K562 (cell line): Measurements from ENCODE around the gene APCDD1L. TPM values are rescaled to one million over a fixed set of nuclear protein-coding genes. Genes with fewer than 3 reads are reported as not detected.

Experiments
- ATAC-seq: fragments of 200-7000 bp; cut with Tn5 transposase; 3 replicates; pipeline ENCODE4 v1.9.1; 2020; ENCODE audit warnings: moderate library complexity
- BruUV-seq: library from RNA; stranded (reverse); fragments of 400-500 nt; replicated peaks from 2 replicates; lab custom pipeline; 2021; lab: Mats Ljungman, UMichigan
- CTCF ChIA-PET: fragments of 300-600 bp; formaldehyde crosslinking; extraction: SDS; loops from one replicate; lab custom pipeline; 2021; ENCODE audit warnings: low intra/inter-chr PET ratio; lab: Yijun Ruan, JAX
- POLR2A ChIA-PET: fragments of 300-600, 350-650 bp; sonication (Branson Sonifier 250); formaldehyde crosslinking; extraction: SDS; loops from one replicate; lab custom pipeline; 2021; ENCODE audit warnings: antibody characterized with exemption, inconsistent platforms; lab: Yijun Ruan, JAX
- DNase-seq, 4 experiments: peaks; one replicate each; pipeline versions ENCODE4 v3.0.0 to v3.0.0-alpha.2; 2011 to 2018; ENCODE audit warnings: low spot score in 3 of 4, mixed read lengths in 3 of 4; ENCODE audit errors: extremely low read depth in 1 of 4
- FAIRE-seq: peaks from 2 replicates; lab custom pipeline; 2011; peaks lifted over from hg19 to GRCh38; lab: Jason Lieb, UNC
- H2AFZ ChIP-seq: 2 replicates; pipeline ENCODE4 v1.6.0; 2011; ENCODE audit warnings: low read depth, low read length, control low read depth, inconsistent platforms
- H3K27ac ChIP-seq: fragments of 200-600 bp; 3 replicates; pipeline ENCODE4 v1.8.0; 2011; ENCODE audit warnings: low read depth, mild to moderate bottlenecking, control low read depth, inconsistent platforms, low read length, moderate library complexity, mixed read lengths; ENCODE audit errors: extremely low read depth
- H3K27me3 ChIP-seq, 2 experiments: fragments of 300-600 bp in 1 of 2; 2 replicates in 1 of 2; 3 replicates in 1 of 2; pipeline versions ENCODE4 v1.6.0 to v1.8.0; 2011; ENCODE audit warnings: inconsistent platforms in 2 of 2, low read length in 2 of 2, mild to moderate bottlenecking in 1 of 2, mixed read lengths in 1 of 2, moderate library complexity in 1 of 2; ENCODE audit not compliant: control insufficient read depth in 2 of 2, insufficient read depth in 2 of 2
- H3K36me3 ChIP-seq: fragments of 300-600 bp; 3 replicates; pipeline ENCODE4 v1.8.0; 2011; ENCODE audit warnings: mild to moderate bottlenecking, low read length, inconsistent platforms; ENCODE audit not compliant: control insufficient read depth, insufficient read depth
- H3K4me1 ChIP-seq, 2 experiments: fragments of 200-600 bp in 1 of 2; replicated peaks in 1 of 2; 2 replicates in 1 of 2; 3 replicates in 1 of 2; pipeline versions ENCODE4 v1.5.1 to v1.8.0; 2011; ENCODE audit warnings: inconsistent platforms in 2 of 2, low read length in 2 of 2, mild to moderate bottlenecking in 1 of 2, mixed read lengths in 1 of 2, moderate library complexity in 1 of 2; ENCODE audit not compliant: control insufficient read depth in 2 of 2, insufficient read depth in 2 of 2
- H3K4me2 ChIP-seq: 2 replicates; pipeline ENCODE4 v1.6.1; 2011; ENCODE audit warnings: low read length, control low read depth, inconsistent platforms, mixed read lengths; ENCODE audit not compliant: insufficient read depth
- H3K4me3 ChIP-seq: fragments of 200-600 bp; sonication (generic), shearing (Covaris generic); 2 replicates; pipeline ENCODE4 v1.5.1; 2016; ENCODE audit warnings: control low read depth, inconsistent platforms
- H3K79me2 ChIP-seq: fragments of 200-600 bp; 3 replicates; pipeline ENCODE4 v1.8.0; 2011; ENCODE audit warnings: low read length, inconsistent platforms; ENCODE audit not compliant: control insufficient read depth, insufficient read depth
- H3K9ac ChIP-seq, 2 experiments: 2 replicates each; pipeline versions ENCODE4 v1.6.0 to v1.6.1; 2011; ENCODE audit warnings: low read depth in 2 of 2, low read length in 2 of 2, control low read depth in 1 of 2, inconsistent platforms in 1 of 2, mild to moderate bottlenecking in 1 of 2, mixed read lengths in 1 of 2; ENCODE audit not compliant: insufficient read depth in 1 of 2
- H3K9me1 ChIP-seq: one replicate; pipeline ENCODE4 v1.6.0; 2011; ENCODE audit warnings: inconsistent platforms, mild to moderate bottlenecking, low read length, moderate library complexity; ENCODE audit not compliant: control insufficient read depth, insufficient read depth
- H3K9me3 ChIP-seq: replicated peaks from 2 replicates; pipeline ENCODE4 v1.5.1; 2011; ENCODE audit warnings: low read depth, low read length, inconsistent platforms; ENCODE audit not compliant: control insufficient read depth, insufficient read depth
- H4K20me1 ChIP-seq: replicated peaks from 2 replicates; pipeline ENCODE4 v1.6.1; 2011; ENCODE audit warnings: low read length, inconsistent platforms, mixed read lengths; ENCODE audit not compliant: control insufficient read depth, insufficient read depth
- HNRNPL ChIP-seq: fragments of 200-400 bp; formaldehyde crosslinking; IDR thresholded peaks from 2 replicates; pipeline ENCODE4 v1.6.1; 2017; ENCODE audit warnings: low read depth, mild to moderate bottlenecking, low read length
- KAT2B ChIP-seq: IDR thresholded peaks from one replicate; pipeline ENCODE4 v1.6.1; 2012; ENCODE audit warnings: low read depth, mild to moderate bottlenecking, control low read depth, inconsistent platforms, low read length, moderate library complexity
- MYC ChIP-seq, 2 experiments: fragments of 250-450 bp in 1 of 2; sonication (Bioruptor Pico) in 1 of 2; IDR thresholded peaks; 2 replicates each; pipeline versions ENCODE4 v1.5.1 to v1.6.1; 2012 to 2021; ENCODE audit warnings: low read depth in 2 of 2, borderline replicate concordance in 1 of 2, improper control_type of control experiment in 1 of 2, low read length in 1 of 2, mild to moderate bottlenecking in 1 of 2, moderate library complexity in 1 of 2
- POLR2AphosphoS5 ChIP-seq: IDR thresholded peaks from 2 replicates; pipeline ENCODE4 v1.6.1; 2011; ENCODE audit warnings: mild to moderate bottlenecking, low read depth, low read length, moderate library complexity; ENCODE audit not compliant: control insufficient read depth, insufficient read depth
- RFX1 ChIP-seq: fragments of 450-650 bp; IDR thresholded peaks from 2 replicates; pipeline ENCODE4 v1.6.1; 2016; ENCODE audit warnings: mild to moderate bottlenecking, moderate library complexity
- SIN3A ChIP-seq, 2 experiments: fragments of 150-350 bp in 1 of 2; IDR thresholded peaks; 2 replicates each; pipeline ENCODE4 v1.6.1; 2011 to 2016; ENCODE audit warnings: borderline replicate concordance in 2 of 2, low read depth in 2 of 2, low read length in 2 of 2, mild to moderate bottlenecking in 2 of 2, moderate library complexity in 2 of 2; ENCODE audit not compliant: control insufficient read depth in 1 of 2
- SMAD1 ChIP-seq: fragments of 150-350 bp; IDR thresholded peaks from 2 replicates; pipeline ENCODE4 v1.6.1; 2014; ENCODE audit warnings: low read length, low read depth; ENCODE audit not compliant: partially characterized antibody
- SMARCE1 ChIP-seq: fragments of 450-650 bp; IDR thresholded peaks from 2 replicates; pipeline ENCODE4 v1.7.1; 2016; ENCODE audit warnings: mild to moderate bottlenecking
- TCF7 ChIP-seq: sonication (generic); IDR thresholded peaks from 2 replicates; pipeline ENCODE4 v1.6.1; 2016; ENCODE audit warnings: antibody characterized with exemption, borderline replicate concordance
- TSC22D4 ChIP-seq: fragments of 450-650 bp; IDR thresholded peaks from 2 replicates; pipeline ENCODE4 v1.6.1; 2016; ENCODE audit warnings: missing genetic modification characterization, missing biosample characterization, control low read depth
- XRCC3 ChIP-seq: fragments of 450-650 bp; IDR thresholded peaks from 2 replicates; pipeline ENCODE4 v1.6.1; 2017; ENCODE audit warnings: mild to moderate bottlenecking, moderate library complexity
- ZNF124 ChIP-seq: sonication (generic); formaldehyde crosslinking; IDR thresholded peaks from 2 replicates; pipeline ENCODE4 v1.8.1; 2022; ENCODE audit warnings: missing genetic modification reagents
- ZNF280A ChIP-seq: fragments of 450-650 bp; IDR thresholded peaks from 2 replicates; pipeline ENCODE4 v1.6.1; 2018; ENCODE audit warnings: mild to moderate bottlenecking, low read depth; ENCODE audit not compliant: partially characterized antibody
- ZNF561 ChIP-seq: fragments of 450-650 bp; formaldehyde crosslinking; conservative IDR thresholded peaks from 2 replicates; pipeline ENCODE4 v1.4.0; 2020; ENCODE audit warnings: mild to moderate bottlenecking, moderate library complexity
- ZNF696 ChIP-seq: fragments of 250-450 bp; sonication (Bioruptor Pico); conservative IDR thresholded peaks from 2 replicates; pipeline ENCODE4 v1.4.0; 2020; ENCODE audit warnings: mild to moderate bottlenecking, moderate library complexity
- ZNF699 ChIP-seq: fragments of 250-450 bp; sonication (Bioruptor Pico); IDR thresholded peaks from 2 replicates; pipeline ENCODE4 v1.8.0; 2021; ENCODE audit warnings: mild to moderate bottlenecking, moderate library complexity; ENCODE audit not compliant: insufficient replicate concordance
- WGBS: fragments of 100-300 bp; shearing (Covaris generic); methylation state at CpG from one replicate; pipeline ENCODE4 v1.1.6; 2016; ENCODE audit warnings: low coverage, mixed read lengths; ENCODE audit not compliant: insufficient coverage; ENCODE audit errors: missing lambda C conversion rate; 5-methylcytosine and 5-hydroxymethylcytosine counted together
- in situ Hi-C: fragments of 300-500 bp; cut with MboI; formaldehyde crosslinking; loops from 4 replicates; pipeline ENCODE4 v1.15.0; 2018; ENCODE audit warnings: inconsistent platforms, mixed read lengths
- intact Hi-C: fragments of 100-400 bp; cut with micrococcal nuclease; formaldehyde crosslinking; loops from 2 replicates; pipeline ENCODE4 v1.14.2; 2022
- polyA plus RNA-seq, 8 experiments: library from polyadenylated mRNA; depleted of rRNA in 4 of 8; stranded (reverse) in 5 of 8; unstranded in 3 of 8; fragments of >200 nt; fragmentation: Nextera tagmentation in 2 of 8; fragmentation: Illumina TruSeq in 1 of 8; extraction: Ambion mirVana in 2 of 8; extraction: Trizol in 1 of 8; gene quantifications; 2 replicates each; pipeline versions ENCODE4 v1.2.1 to v1.2.3, GENCODE V29; 2011 to 2014; ENCODE audit warnings: inconsistent platforms in 1 of 8, missing spikeins in 1 of 8
- total RNA-seq, 7 experiments: library from RNA; depleted of rRNA in 6 of 7; stranded (reverse); fragments of >200 nt in 6 of 7; fragmentation: Illumina TruSeq in 2 of 7; extraction: Trizol in 2 of 7; gene quantifications; 2 replicates each; pipeline versions ENCODE4 v1.2.1 to v1.2.3, GENCODE V29; 2011 to 2021; ENCODE audit warnings: low replicate concordance in 1 of 7
- TF ChIP-seq, protein P1 (sequence below), 2 experiments: fragments of 150-350 bp in 1 of 2; IDR thresholded peaks; 2 replicates each; pipeline ENCODE4 v1.6.1; 2012 to 2016; ENCODE audit warnings: low read depth in 2 of 2, low read length in 2 of 2, mild to moderate bottlenecking in 1 of 2, moderate library complexity in 1 of 2

The APCDD1L gene
- total and polyA plus RNA-seq, 9 of the 15 experiments (the other 6 are each of a cell fraction or from before 2014, with no cell fraction given): not detected

DNA sequence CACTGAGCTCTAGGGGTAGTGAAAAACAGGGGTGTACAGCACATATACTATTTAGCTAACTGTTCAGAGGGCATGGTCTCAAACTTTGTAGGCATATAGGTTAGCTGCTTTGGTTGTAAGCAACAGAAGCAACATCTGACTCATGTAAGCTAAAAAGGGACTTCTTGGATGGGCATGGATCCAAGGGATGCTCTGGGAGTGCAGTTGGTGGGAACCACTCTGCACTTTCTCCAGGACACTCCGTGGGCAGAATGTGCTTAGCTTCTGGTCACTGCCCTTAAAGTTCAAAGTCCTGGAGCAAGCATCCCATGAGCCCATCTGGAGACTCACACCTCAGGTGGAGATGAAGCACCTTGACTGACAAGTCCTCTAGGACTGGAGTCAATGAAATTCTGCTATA, 11.5 kb downstream of the APCDD1L start:
- Histone ChIP-seq H3K4me3 (no peak overlapping the region), H3K9ac (no peak overlapping the region), H4K20me1 (no peaks in the 10 kb centered on the region), H2AFZ (no peak overlapping the region), H3K36me3 (no peaks in the 10 kb centered on the region), H3K9me1 (no peaks in the 10 kb centered on the region), H3K4me2 (no peak overlapping the region), H3K27me3 (peaks cover 0 to 10% of the 10 kb centered on the region in 2 experiments; a peak in 2 of 5 replicates), H3K27ac (no peak overlapping the region), H3K79me2 (no peaks in the 10 kb centered on the region), H3K4me1 (no peaks in the 10 kb centered on the region), H3K9me3 (peaks cover 4% of the 10 kb centered on the region)
- ChIA-PET POLR2A (no interaction called here), CTCF (no interaction called here)
- in situ Hi-C loops (no loop called here), intact Hi-C loops (no loop called here)
- DNase-seq (no peak), FAIRE-seq (no peak), ATAC-seq (no peak)
- TF ChIP-seq XRCC3 (no peak), KAT2B (no peak), ZNF696 (CRISPR knock-in tag) (no peak), MYC (IDR thresholded peaks at IDR 0.05; ENCODE audit: low read depth, low read length) (no peak), MYC (CRISPR knock-in tag; IDR thresholded peaks at IDR 0.05; ENCODE audit: borderline replicate concordance, low read depth) (no peak), SMAD1 (no peak), ZNF561 (CRISPR knock-in tag) (no peak), SMARCE1 (no peak), ZNF280A (no peak), POLR2AphosphoS5 (no peak), RFX1 (no peak), TCF7 (no peak), TSC22D4 (tag) (no peak), ZNF699 (CRISPR knock-in tag) (no peak), HNRNPL (no peak), SIN3A (IDR thresholded peaks at IDR 0.05; ENCODE audit: borderline replicate concordance in 2 of 2, control insufficient read depth in 1 of 2, low read depth in 2 of 2, low read length in 2 of 2) (no peak), ZNF124 (CRISPR knock-in tag) (no peak)
- TF ChIP-seq, protein P1, sequence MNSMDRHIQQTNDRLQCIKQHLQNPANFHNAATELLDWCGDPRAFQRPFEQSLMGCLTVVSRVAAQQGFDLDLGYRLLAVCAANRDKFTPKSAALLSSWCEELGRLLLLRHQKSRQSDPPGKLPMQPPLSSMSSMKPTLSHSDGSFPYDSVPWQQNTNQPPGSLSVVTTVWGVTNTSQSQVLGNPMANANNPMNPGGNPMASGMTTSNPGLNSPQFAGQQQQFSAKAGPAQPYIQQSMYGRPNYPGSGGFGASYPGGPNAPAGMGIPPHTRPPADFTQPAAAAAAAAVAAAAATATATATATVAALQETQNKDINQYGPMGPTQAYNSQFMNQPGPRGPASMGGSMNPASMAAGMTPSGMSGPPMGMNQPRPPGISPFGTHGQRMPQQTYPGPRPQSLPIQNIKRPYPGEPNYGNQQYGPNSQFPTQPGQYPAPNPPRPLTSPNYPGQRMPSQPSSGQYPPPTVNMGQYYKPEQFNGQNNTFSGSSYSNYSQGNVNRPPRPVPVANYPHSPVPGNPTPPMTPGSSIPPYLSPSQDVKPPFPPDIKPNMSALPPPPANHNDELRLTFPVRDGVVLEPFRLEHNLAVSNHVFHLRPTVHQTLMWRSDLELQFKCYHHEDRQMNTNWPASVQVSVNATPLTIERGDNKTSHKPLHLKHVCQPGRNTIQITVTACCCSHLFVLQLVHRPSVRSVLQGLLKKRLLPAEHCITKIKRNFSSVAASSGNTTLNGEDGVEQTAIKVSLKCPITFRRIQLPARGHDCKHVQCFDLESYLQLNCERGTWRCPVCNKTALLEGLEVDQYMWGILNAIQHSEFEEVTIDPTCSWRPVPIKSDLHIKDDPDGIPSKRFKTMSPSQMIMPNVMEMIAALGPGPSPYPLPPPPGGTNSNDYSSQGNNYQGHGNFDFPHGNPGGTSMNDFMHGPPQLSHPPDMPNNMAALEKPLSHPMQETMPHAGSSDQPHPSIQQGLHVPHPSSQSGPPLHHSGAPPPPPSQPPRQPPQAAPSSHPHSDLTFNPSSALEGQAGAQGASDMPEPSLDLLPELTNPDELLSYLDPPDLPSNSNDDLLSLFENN (IDR thresholded peaks at IDR 0.05; ENCODE audit: low read depth in 2 of 2, low read length in 2 of 2): no peak
- no TSS peak for BruUV-seq
- WGBS: 0% methylated on average over 1 of the region's 1 CpG
